ENCODE data around the gene TRIM65. TPM values are rescaled to one million over a fixed set of nuclear protein-coding genes. Genes with fewer than 3 reads are reported as not detected.

TRIM65 gene
- polyA plus RNA-seq, 1 donor from 2014 or later = 1.5 TPM

GRCh38 chr17:75937652-75938051 lies 40.9 kb upstream of the TRIM65 start:
- no peak for TF ChIP-seq RAD21 (conservative IDR thresholded peaks at IDR 0.05)
- no peak for TF ChIP-seq EP300 (conservative IDR thresholded peaks at IDR 0.05; ENCODE audit: poor library complexity, severe bottlenecking)
- no peak for TF ChIP-seq POLR2AphosphoS5 (IDR thresholded peaks at IDR 0.05)
- TF ChIP-seq TAF1 (IDR thresholded peaks at IDR 0.05; ENCODE audit: low read depth) = no peak
- no peak for TF ChIP-seq EZH2 (IDR thresholded peaks at IDR 0.05; ENCODE audit: borderline replicate concordance, insufficient read depth, low read length, poor library complexity, severe bottlenecking)
- TF ChIP-seq SMC3 (conservative IDR thresholded peaks at IDR 0.05; ENCODE audit: poor library complexity) = no peak
- TF ChIP-seq CTCF (IDR thresholded peaks at IDR 0.05; ENCODE audit: poor library complexity, severe bottlenecking) = no peak
- no peak for TF ChIP-seq MXI1 (conservative IDR thresholded peaks at IDR 0.05; ENCODE audit: poor library complexity, severe bottlenecking)
- TF ChIP-seq REST (IDR thresholded peaks at IDR 0.05; ENCODE audit: borderline replicate concordance) = no peak

GRCh38 chr17:75933808-75934207 lies 37.1 kb upstream of the TRIM65 start:
- no peaks in the 10 kb centered on the region for H3K79me2 ChIP-seq (replicated peaks; ENCODE audit: insufficient read depth, low read length)
- no peaks in the 10 kb centered on the region for H4K20me1 ChIP-seq (ENCODE audit: insufficient read depth)
- TF ChIP-seq EZH2 (IDR thresholded peaks at IDR 0.05; ENCODE audit: borderline replicate concordance, insufficient read depth, low read length, poor library complexity, severe bottlenecking) = no peak
- no peak for TF ChIP-seq RAD21 (conservative IDR thresholded peaks at IDR 0.05)
- no peak for TF ChIP-seq REST (IDR thresholded peaks at IDR 0.05; ENCODE audit: borderline replicate concordance)
- no peak for TF ChIP-seq POLR2AphosphoS5 (IDR thresholded peaks at IDR 0.05)
- no peak for TF ChIP-seq SMC3 (conservative IDR thresholded peaks at IDR 0.05; ENCODE audit: poor library complexity)
- TF ChIP-seq TAF1 (IDR thresholded peaks at IDR 0.05; ENCODE audit: low read depth) = no peak
- H3F3A ChIP-seq (ENCODE audit: insufficient read depth, low read length, poor library complexity, severe bottlenecking) = no peaks in the 10 kb centered on the region
- no peaks in the 10 kb centered on the region for H3K9me2 ChIP-seq (ENCODE audit: insufficient read depth, low read length)
- H3K36me3 ChIP-seq (ENCODE audit: insufficient read depth, low read length) = no peaks in the 10 kb centered on the region
- H3K27ac ChIP-seq (ENCODE audit: low read length) = no peak overlapping the region
- H3K27me3 ChIP-seq (ENCODE audit: insufficient read depth, low read depth, low read length) = no peaks in the 10 kb centered on the region
- H2AFZ ChIP-seq (ENCODE audit: low read depth, low read length) = no peak overlapping the region
- H3K9me3 ChIP-seq (ENCODE audit: low read length) = no peaks in the 10 kb centered on the region
- H3K4me2 ChIP-seq (ENCODE audit: low read length) = no peak overlapping the region
- no peak overlapping the region for H3K9ac ChIP-seq (ENCODE audit: low read length)
- no peak overlapping the region for H3K4me3 ChIP-seq (ENCODE audit: low read length)

More at GRCh38 chr17:75937652-75938051, 40.9 kb upstream of the TRIM65 start:
- Histone ChIP-seq H3K4me2 (ENCODE audit: low read length) (no peak overlapping the region), H3K27me3 (ENCODE audit: insufficient read depth, low read depth, low read length) (no peaks in the 10 kb centered on the region), H2AFZ (ENCODE audit: low read depth, low read length) (no peak overlapping the region), H3K4me3 (ENCODE audit: low read length) (no peak overlapping the region), H3K9me2 (ENCODE audit: insufficient read depth, low read length) (no peaks in the 10 kb centered on the region), H3K36me3 (ENCODE audit: insufficient read depth, low read length) (no peaks in the 10 kb centered on the region), H3K9ac (ENCODE audit: low read length) (no peak overlapping the region), H4K20me1 (ENCODE audit: insufficient read depth) (no peaks in the 10 kb centered on the region), H3K79me2 (replicated peaks; ENCODE audit: insufficient read depth, low read length) (no peaks in the 10 kb centered on the region), H3K27ac (ENCODE audit: low read length) (no peak overlapping the region), H3F3A (ENCODE audit: insufficient read depth, low read length, poor library complexity, severe bottlenecking) (no peaks in the 10 kb centered on the region), H3K9me3 (ENCODE audit: low read length) (no peaks in the 10 kb centered on the region)

All from neural cell (in vitro differentiated cells).